GM19438 (cell line): ENCODE results near the gene APCDD1.
"Not testable (repeated sequence)": the region's sequence is repeated elsewhere in the genome, so short reads cannot be mapped to it uniquely, and the experiment has no call there.

Source experiments
- ATAC-seq: cut with Tn5 transposase; IDR thresholded peaks from one replicate; pipeline ENCODE4 v1.9.1; 2021; ENCODE audit warnings: low read depth; ENCODE audit not compliant: unreplicated experiment

Gene APCDD1

DNA sequence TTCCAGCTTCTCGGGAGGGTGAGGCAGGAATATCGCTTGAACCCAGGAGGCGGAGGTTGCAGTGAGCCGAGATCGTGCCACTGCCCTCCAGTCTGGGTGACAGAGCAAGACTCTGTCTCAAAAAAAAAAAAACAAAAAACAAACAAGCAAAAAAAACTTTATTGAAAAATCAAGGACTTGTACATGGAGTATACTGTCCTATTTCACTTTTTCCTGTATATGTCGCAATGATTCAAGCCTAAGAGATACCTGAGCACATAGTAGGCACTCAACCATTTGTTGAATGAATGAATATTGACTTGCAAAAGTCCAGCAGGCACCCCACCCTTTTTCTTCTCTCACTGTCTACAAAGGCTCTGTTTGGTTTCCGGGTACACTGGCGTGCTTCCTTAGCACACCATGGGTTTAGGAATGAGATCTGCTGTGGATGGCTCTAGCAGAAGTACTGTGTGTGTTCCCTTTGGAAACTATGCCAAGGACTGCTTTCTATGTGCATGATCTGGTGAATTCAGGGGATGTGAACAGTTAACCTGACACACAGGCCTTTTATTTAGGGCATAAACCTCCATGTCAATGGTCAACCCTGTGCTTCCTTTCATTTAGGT, 6.1 kb downstream of the APCDD1 start:
- ATAC-seq = no peak

DNA sequence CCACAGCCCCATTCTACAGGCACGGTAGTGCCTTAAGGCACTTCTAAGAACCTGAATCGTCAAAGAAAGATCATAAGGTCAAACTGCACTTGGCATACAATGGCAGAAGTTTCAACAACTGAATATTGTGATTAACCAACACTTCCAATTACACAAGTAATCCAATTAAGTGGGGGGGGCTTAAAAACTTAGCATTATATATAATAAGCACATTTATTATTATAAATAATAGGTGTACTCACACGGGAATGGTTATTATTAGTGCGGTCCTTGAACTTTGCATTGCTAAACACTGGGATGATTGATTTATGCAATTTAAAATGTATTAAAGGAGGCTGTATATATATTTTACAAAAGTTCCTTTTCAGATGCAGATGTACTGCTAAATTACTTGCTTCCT, 7.6 kb downstream of the APCDD1 start:
- no peak for ATAC-seq

DNA sequence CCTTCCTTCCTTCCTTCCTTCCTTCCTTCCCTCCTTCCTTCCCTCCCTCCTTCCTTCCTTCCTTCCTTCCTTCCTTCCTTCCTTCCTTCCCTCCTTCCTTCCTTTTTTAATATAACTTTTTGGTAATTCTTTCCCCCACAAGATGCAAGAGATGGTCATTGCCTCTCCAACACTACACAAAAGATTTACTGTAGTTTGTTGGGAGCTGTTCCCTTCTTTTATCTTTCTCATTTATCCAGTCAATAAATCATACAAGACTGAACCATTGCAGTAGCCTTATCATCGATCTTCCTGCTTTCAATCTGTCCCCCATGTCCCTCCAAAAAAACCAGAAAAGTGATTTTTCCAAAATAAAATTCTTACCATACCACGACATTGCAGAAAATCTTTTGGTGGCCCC, 8.2 kb downstream of the APCDD1 start:
- no peak for ATAC-seq

DNA sequence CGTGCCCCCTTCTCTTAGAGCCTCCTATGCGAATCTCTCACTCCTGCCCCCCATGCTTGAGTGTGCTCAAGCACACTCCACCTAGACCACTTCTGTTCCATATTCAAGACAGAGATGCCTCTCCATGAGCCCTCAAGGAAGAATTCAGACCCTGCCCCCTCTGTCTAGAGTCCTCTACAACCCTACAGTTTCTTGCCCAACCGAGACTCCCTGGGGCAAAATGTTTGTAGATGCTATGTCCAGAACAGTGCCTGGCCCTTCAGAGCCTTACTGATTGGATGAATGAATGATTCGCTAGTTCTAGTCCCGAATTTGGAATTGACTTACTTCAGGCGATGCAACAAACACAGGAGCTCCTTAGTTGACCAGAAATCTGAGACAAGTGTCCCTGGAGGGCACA, 8.7 kb downstream of the APCDD1 start:
- no peak for ATAC-seq

DNA sequence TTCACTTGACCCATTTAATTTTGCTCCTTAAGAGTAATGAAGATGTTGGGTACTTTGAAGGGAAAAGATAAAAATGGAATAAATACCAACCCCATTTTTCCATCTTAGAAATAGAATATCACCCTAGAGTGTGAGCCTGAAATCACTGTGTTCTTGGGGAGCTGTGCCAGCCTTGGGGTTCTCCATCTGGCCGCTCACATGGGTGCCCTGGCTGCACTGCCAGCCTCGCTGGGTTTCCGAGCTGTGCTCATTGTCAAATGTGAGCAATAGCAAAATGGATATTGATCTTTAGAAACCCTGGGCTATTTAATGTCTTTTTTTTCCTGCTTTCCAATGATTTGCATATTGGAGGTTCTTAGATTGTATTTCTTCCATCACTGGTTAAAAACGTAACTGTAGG, 9.3 kb downstream of the APCDD1 start:
- no peak for ATAC-seq

DNA sequence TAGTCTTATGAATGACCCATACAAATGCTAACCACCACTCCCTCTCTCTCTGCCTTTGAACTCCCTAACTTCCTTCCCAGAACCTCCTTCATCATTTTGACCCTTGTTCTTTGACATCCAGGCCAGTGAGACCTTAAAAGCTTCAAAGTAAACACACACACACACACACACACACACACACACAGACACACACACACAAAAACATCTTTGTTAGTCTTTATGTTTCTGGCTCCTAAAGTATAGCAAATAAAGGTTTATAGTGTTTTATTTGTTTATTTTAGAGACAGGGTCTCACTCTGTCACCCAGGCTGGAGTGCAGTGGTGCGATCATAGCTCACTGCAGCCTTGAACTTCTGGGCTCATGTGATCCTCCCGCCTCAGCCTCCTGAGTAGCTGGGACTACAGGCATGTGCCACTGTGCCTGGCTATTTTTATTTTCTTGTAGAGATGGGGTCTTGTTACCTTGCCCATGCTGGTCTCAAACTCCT, 9.8 kb downstream of the APCDD1 start:
- ATAC-seq = not testable (repeated sequence)

DNA sequence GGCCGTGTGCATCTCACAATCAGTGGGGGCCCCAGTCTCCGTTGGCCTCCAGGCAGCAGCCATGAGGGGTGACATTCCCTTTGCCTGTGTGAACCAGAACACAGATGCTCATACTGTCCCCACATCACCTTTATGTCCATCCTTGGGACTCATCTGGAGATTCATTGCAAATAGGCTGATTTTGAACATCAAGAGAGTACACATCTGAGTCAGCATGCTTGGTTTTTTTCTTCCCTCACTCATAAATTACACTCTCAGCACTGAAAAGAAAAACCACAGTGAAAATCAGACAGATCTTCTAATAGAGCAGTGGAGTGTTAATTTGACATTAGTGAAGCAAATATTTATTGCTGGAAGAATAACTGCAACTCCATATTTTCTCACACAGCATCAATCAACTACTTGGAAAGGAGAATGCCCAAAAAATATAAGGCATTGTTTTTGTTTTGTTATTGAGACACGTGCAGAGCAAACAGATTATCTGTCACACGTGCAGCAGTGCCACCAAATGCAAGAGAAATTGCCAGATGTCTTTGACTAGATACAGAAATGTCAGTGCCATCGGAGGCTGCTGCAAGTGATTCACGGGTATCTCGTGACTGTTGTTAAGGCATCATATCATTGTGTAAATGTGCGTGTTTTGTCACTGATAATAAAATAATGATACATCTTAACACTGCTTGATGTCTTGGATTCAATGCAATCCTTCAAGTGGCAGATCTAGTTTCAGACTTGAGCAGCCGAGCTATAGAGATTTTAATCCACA, 10.9 kb downstream of the APCDD1 start:
- no peak for ATAC-seq

DNA sequence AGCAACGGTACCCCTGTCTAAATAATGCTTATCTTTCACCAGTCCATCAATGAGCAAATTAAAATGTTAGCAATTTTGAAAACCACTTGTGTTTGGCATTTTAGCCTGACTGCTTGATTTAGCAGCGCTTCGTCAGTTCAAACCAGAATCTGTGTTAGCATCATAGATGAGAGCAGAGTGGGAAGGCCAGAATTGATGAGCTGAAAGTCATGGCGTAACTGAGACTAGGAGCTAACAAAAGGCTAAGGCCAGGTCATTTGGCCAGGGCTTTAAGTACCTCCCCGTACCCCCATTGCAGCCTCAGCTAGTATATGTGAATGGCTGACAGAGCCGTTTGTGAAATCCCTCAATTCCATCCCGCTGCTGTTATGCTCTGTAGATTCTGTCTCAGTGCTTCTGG, 16.0 kb downstream of the APCDD1 start:
- no peak for ATAC-seq

DNA sequence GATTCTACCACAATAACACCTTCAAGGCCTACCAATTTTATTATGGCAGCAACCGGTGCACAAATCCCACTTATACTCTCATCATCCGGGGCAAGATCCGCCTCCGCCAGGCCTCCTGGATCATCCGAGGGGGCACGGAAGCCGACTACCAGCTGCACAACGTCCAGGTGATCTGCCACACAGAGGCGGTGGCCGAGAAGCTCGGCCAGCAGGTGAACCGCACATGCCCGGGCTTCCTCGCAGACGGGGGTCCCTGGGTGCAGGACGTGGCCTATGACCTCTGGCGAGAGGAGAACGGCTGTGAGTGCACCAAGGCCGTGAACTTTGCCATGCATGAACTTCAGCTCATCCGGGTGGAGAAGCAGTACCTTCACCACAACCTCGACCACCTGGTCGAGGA, 17.1 kb downstream of the APCDD1 start:
- ATAC-seq = no peak

DNA sequence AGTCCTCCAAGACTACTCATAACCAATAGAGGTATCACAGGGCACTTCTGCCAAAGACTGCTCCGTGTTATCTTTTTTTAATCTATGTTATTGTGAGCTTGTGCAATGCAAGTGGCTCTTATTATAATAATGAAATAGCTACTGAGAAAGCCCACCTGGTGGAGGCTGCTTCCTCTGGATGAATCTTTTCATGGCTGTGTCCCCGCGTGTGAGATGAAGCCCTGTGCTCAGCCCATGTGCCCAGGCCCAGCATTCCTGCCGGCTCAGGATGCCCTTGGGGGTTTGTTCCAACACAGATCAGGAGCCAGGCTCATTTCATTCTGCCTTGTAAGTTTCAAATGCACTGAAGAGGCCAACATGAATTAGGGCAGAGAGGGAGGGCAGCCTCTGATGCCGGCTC, 18.7 kb downstream of the APCDD1 start:
- no peak for ATAC-seq

DNA sequence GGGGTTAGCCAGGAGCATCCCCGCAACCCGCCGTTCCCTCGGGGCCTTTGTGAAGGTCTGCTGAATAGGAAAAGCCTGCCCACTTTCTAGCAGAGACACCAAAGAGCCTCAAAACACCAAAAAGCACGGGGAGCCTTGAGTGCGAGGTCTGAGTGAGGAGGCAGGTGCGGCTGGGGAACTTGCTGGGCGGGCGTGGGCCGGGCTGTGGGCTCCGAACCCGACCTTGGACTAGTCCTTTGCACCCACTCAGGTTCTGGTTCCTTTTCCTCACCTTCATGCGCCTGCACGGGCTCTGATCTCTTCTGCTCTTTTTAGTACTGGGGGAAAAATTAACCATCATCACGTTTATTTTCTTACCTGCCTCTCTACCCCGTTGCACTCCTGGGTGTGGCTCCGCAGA, 19.9 kb downstream of the APCDD1 start:
- no peak for ATAC-seq

DNA sequence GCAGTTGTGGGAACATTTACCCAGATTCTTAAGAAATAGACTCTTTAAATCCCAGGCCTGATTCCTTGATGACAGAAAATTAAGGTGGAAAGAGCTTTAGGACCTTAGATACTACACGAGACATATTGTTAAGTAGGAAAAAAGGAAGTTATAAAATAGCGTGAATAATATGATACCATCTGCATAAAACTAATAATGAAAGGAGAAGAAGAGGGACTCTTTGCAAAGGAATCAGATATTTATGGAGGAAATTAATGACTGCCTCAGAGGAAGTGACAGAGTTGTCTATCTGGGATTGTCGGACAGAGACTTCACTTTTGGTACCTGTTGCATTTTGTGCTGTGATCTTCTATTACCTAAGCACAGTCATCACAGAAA, 20.8 kb downstream of the APCDD1 start:
- no peak for ATAC-seq

DNA sequence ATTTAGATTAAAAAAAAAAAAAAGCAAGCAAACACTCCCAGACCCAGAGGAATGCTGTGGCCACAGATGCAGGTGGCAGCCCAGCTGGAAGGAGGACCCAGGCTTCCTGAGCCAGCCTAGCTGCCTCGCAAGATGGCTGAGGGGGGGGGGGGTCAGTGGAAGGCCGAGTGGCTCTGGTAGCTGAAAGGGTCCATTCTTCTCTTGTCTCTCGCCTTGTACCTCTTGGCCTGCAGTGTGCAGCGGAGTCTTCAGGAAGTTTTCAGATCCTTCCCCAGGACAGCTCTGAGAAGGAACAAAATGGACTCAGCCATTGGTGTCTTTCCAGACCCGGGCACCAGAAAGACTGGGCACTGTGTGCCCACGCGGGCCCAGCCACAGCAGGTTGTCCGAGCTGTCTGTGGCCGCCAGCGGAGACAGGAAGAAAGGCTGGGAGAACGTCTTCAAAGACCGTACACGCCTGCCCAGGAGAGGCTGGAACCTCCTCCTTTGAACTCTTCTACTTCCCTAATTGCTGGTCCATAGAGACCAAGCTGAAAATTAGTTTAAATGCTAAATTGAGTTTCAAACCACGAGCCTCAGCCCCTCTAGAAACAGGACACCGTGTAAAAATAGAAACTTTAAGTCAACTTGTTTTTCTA, 21.3 kb downstream of the APCDD1 start:
- ATAC-seq = no peak

DNA sequence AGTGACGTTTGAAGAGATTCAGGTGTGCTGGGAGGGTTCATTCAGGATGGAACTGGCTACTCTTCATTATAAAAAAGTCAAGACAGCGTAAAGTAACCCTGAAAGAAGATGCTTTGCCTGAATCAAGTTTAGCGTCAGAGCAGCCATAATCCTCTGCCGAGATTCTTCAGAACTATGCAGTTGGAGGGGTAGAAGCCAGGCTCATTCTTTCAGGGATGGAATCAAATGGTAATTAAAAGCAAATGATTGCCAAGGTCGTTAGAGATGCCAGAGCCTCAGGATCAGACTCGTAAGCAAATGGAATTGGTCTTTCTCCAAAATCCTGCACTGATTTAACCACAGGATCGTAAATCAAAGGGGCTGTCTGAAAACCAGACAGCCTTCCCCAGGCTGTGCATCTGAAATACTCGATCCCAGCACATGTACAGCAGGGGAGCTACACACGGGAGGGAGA, 21.9 kb downstream of the APCDD1 start:
- ATAC-seq = no peak

DNA sequence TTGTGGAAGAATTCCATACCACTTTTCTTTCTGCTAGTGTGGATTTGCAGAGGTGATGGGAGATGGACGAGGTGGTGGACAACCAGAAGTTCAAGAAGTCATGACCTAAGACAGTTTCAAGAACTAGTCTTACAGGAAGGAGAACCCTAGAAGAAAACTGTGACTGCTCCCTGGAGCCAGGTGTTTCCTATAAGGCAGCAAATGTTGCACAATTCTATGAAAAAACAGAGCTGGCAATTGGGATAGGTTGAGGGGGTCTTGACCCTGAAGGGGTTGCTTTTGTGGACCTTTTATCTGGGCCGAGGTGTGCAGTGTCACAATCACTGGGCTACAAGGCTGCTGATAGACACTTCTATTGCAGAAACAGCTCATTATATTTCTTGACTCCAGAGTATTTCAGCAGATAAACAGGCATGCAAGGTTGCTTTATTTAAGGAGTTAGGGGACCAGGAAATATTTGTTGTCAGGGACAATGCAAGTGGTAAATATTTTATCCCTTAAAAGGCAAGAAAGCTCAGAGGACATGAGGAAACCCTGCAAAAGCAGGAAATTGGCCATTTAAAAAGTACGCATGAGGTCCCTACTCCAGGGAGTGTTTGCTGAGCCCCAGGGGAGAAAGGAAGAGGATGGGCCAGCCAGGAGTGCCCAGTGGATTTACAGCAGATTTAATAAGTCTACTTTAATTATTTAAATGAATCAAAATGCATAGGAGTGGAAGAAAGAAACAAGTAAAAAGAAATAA, 22.9 kb downstream of the APCDD1 start:
- no peak for ATAC-seq

DNA sequence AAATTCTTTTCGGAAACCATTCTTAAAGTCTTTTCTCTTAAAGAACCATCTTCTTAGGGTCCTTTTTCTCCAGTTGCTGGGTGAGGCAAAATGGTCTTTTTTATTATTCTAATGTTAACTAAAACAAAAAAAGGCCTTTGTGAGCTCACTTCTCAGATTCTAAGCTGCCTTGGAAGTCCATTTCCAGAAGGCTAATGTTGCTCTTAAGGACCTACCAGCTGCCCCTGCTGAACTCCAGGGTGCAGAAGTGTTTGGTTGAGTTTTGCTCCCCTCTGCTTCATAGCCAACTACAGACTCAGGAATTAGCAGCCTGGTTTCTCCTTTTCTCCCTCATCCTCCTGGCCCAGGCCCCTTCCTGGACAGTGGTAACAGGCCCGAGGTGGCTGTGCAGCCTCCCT, 23.4 kb downstream of the APCDD1 start:
- ATAC-seq = no peak

DNA sequence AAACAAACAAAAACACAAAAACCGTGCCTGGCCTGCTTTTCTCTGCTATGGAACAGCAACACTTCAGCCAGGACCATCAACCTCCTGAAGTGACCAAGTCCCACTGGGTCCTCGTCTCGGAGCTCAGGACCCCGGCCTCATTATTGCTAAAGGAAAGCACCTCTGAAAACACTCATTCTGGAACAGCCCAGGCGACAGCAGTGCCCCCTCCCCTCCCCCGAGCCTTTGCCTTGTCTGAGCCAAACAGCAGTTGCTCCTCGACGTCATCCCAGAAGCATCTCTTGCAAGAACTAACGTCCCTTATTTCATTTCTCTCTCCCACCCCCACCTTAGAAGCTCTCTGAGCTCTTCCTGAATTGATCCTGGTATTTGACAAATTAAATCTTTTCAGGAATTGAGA, 27.4 kb downstream of the APCDD1 start:
- ATAC-seq = no peak

DNA sequence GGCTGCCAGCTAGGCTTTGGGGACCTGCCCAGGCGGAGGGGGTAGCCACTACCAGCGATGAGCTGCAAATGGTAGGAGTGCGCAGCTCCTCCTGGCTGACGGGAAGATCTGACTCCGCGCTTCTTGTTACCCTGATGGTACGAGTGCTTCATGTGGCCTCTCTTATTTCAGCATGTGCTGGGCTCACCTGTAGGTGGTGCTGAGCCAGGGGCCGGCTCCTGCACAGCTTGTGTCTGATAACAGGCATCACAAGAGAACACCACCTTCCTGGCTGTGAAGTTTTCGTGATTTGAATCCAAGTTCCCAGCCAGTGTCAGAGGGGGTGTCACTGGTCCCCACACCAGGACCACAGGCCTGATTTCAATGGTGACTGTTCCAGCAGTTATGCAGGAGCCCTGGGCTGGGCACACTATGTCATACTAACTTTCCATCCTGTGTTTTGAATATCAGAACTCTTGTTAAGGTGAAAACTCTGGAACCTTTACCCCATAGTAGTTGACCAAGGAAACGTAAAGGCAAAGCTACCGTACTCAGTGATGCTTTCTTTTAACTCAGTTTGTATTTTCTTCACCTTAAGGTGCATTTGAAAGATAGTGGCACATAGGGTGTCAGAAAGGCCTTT, 28.0 kb downstream of the APCDD1 start:
- ATAC-seq = peak; percentile 14

DNA sequence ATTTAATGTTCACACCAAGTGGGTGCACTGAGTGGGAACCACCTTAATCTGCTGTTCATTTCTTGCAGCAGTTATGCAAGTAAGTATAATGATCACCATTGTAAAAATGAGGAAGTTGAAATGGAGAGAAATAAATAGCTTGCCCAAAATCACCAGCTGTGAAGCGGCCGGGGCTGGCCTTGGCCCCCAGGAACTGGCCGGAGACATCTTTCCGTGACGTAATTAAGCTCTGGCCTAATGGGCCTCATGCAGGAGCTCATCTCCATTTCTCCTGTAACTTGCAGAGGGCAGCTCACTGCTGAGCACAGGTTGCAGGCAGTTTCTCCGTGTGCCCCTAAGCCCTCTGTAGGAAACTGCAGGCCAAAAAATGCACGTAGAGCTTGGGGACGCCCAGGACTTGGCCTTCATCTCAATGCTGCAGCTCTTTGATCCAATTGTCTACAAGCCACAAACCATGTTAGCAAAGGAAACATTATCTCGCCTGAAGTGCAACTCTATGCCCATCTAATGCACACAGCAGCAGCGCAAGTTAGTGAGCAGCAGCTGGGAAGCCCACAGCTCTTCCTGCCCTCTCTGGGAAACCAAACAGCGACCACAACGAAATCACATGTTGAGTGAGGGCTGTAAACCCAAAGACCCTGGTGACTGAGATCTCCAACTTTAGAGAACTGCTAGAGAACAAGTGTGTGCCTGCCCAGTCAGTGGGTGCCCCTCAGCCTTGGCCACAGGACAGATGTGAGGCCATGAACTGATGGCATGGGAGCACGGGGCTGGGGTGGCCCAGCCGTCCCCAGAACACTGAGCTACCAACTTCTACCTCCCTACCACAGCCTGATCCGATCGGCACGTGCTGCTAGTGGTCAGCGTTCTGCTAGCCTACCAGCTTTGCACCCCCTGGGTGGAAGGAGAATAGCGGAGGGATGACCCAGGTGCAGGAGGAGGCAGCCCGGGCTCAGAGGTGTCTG, 28.8 kb downstream of the APCDD1 start:
- ATAC-seq = peak; percentile 81

DNA sequence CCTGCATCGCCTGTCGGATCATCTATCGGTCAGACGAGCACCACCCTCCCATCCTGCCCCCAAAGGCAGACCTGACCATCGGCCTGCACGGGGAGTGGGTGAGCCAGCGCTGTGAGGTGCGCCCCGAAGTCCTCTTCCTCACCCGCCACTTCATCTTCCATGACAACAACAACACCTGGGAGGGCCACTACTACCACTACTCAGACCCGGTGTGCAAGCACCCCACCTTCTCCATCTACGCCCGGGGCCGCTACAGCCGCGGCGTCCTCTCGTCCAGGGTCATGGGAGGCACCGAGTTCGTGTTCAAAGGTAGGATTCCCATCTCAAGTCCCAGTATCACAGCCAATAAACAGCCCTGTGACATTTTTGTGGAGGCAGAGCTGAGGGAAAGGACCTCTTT, 31.0 kb downstream of the APCDD1 start:
- ATAC-seq = no peak
